Activated B cell treated with CpG ODN at 0.5 μM for 24 hours (primary cell): Measurements from ENCODE around the gene CD4. TPM values are rescaled to one million over a fixed set of nuclear protein-coding genes. Genes with fewer than 3 reads are reported as not detected.

Source experiments
- ATAC-seq: fragments of 200-7000 bp; cut with Tn5 transposase; one replicate; pipeline ENCODE4 v1.10.0; 2021; ENCODE audit warnings: low read depth, mild to moderate bottlenecking, moderate library complexity
- CTCF ChIA-PET: fragments of 350-600 bp; sonication (Branson Sonifier 250); formaldehyde crosslinking; loops from one replicate; lab custom pipeline; 2021; ENCODE audit warnings: antibody characterized with exemption; lab: Charles Lee
- POLR2A ChIA-PET: fragments of 350-600 bp; sonication (Branson Sonifier 250); formaldehyde crosslinking; loops from one replicate; lab custom pipeline; 2021; ENCODE audit warnings: antibody characterized with exemption; lab: Charles Lee
- DNase-seq: peaks from one replicate; pipeline ENCODE4 v3.0.0; 2022
- H3K27ac Mint-ChIP-seq: one replicate; pipeline ENCODE4 v1.8.0; 2020; ENCODE audit warnings: mixed read lengths
- H3K27me3 Mint-ChIP-seq: one replicate; pipeline ENCODE4 v1.8.0; 2021; ENCODE audit warnings: mixed read lengths
- H3K36me3 Mint-ChIP-seq: one replicate; pipeline ENCODE4 v1.8.0; 2021; ENCODE audit warnings: low read depth, mixed read lengths
- H3K4me1 Mint-ChIP-seq: one replicate; pipeline ENCODE4 v1.8.0; 2021; ENCODE audit warnings: mixed read lengths
- H3K4me3 Mint-ChIP-seq: one replicate; pipeline ENCODE4 v1.8.0; 2020; ENCODE audit warnings: mild to moderate bottlenecking, mixed read lengths
- H3K9me3 Mint-ChIP-seq: one replicate; pipeline ENCODE4 v1.8.0; 2020; ENCODE audit warnings: mixed read lengths
- CTCF ChIP-seq: fragments of 200-600 bp; IDR thresholded peaks from one replicate; pipeline ENCODE4 v1.8.0; 2022; ENCODE audit warnings: antibody characterized with exemption, mild to moderate bottlenecking
- intact Hi-C: fragments of 100-400 bp; cut with micrococcal nuclease; formaldehyde crosslinking; loops from one replicate; pipeline ENCODE4 v1.15.1; 2024
- total RNA-seq: library from RNA; stranded (reverse); gene quantifications from 2 replicates; pipeline ENCODE4 v1.2.3, GENCODE V29; 2022

The CD4 gene
- total RNA-seq, 1 donor from 2014 or later = 0.22 TPM

DNA sequence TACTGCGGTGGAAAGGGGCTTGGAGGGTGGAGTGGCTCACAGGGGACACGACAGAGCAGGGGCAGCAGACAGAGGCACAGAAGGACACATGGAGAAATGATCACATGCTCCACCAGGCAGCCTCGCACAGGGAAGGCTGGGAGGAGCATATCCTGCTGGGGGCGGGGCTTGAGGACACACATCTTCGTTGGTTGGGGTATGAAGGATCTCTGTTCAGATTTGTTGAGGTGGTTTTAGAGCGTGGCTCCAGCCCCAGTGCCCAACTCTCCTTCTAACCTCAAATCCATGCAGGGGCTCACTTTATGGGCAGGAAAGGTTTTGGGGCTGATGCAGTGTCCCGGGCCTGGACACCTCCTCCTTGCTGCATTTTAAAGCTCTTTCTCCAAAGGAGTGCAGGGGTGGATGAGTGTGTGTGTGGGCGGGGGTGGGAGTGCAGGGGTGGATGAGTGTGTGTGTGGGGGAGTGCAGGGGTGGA, 38.1 kb downstream of the CD4 start:
- no peak for TF ChIP-seq CTCF
- DNase-seq = no peak
- H3K9me3 Mint-ChIP-seq = no peaks in the 10 kb centered on the region
- no peaks in the 10 kb centered on the region for H3K36me3 Mint-ChIP-seq
- ATAC-seq = no peak
- H3K4me3 Mint-ChIP-seq = peak overlapping the region; percentile 59
- H3K4me1 Mint-ChIP-seq = peaks cover 16% of the 10 kb centered on the region
- ChIA-PET CTCF (interaction anchor here (1.5 kb wide), 1 partner anchor 74 kb away, joined by 5 read pairs; the partner anchor contains the start of gene MLF2), POLR2A (interaction anchor here (1.1 kb wide), 1 partner anchor 40 kb away, joined by 3 read pairs; the partner anchor contains the start of gene TPI1)
- H3K27me3 Mint-ChIP-seq = peaks cover 68% of the 10 kb centered on the region
- intact Hi-C loops = loop anchor here (5.0 kb wide), 1 partner anchor 140 kb away; the partner anchor contains the start of gene ZNF384
- H3K27ac Mint-ChIP-seq = no peak overlapping the region

GRCh38 chr12:6827982-6828780, 38.9 kb downstream of the CD4 start, which contains the start of gene P3H3:
Gene P3H3 (plus strand): TSS chr12:6828407. CDS start chr12:6828441, 34 bp downstream.
- POLR2A ChIA-PET = interaction anchor here (1.1 to 1.7 kb wide), 2 partner anchors 39 to 75 kb away, joined by 3 to 6 read pairs; partner anchors contain the start of genes MLF2 and TPI1
- Mint-ChIP-seq H3K9me3 (no peaks in the 10 kb centered on the region), H3K4me3 (peak within 1 kb of the TSS; percentile 86), H3K27me3 (peaks cover 62% of the 10 kb centered on the region), H3K36me3 (no peaks in the 10 kb centered on the region), H3K27ac (no peak within 1 kb of the TSS), H3K4me1 (peaks cover 16% of the 10 kb centered on the region)
- peak; percentile 29 for ATAC-seq
- no peak for TF ChIP-seq CTCF
- no peak for DNase-seq
- CTCF ChIA-PET = interaction anchor here (1.5 kb wide), 1 partner anchor 75 kb away, joined by 5 read pairs; the partner anchor contains the start of gene MLF2
- intact Hi-C loops = loop anchor here (2.0 to 5.0 kb wide), 2 partner anchors 23 to 141 kb away; partner anchors contain the start of genes CDCA3 and ZNF384

- H3K4me1 Mint-ChIP-seq = peaks cover 16% of the 10 kb centered on the region
- no peaks in the 10 kb centered on the region for H3K9me3 Mint-ChIP-seq
- ChIA-PET CTCF (no interaction called here), POLR2A (interaction anchor here (0.8 to 1.7 kb wide), 4 partner anchors 23 to 77 kb away, joined by 3 to 7 read pairs (median 4); partner anchors contain the start of genes CDCA3, MLF2, TPI1 and USP5)
- no peak for TF ChIP-seq CTCF
- intact Hi-C loops = loop anchor here (2.0 to 5.0 kb wide), 2 partner anchors 22 to 142 kb away; partner anchors contain the start of genes CDCA3 and ZNF384
- peak overlapping the region; percentile 86 for H3K4me3 Mint-ChIP-seq
- H3K27ac Mint-ChIP-seq = no peak overlapping the region
- H3K36me3 Mint-ChIP-seq = no peaks in the 10 kb centered on the region
- peaks cover 58% of the 10 kb centered on the region for H3K27me3 Mint-ChIP-seq
- DNase-seq (peak; percentile 43), ATAC-seq (peak; percentile 53)
These were observed 39.6 kb downstream of the CD4 start for GRCh38 chr12:6828781-6829535.

GRCh38 chr12:6829536-6830220, 40.4 kb downstream of the CD4 start:
- intact Hi-C loops = loop anchor here (2.0 to 5.0 kb wide), 2 partner anchors 21 to 142 kb away; partner anchors contain the start of genes CDCA3 and ZNF384
- no peak for DNase-seq
- Mint-ChIP-seq H3K9me3 (no peaks in the 10 kb centered on the region), H3K4me3 (peak overlapping the region; percentile 86), H3K27ac (no peak overlapping the region), H3K36me3 (no peaks in the 10 kb centered on the region), H3K4me1 (peaks cover 16% of the 10 kb centered on the region), H3K27me3 (peaks cover 54% of the 10 kb centered on the region)
- ChIA-PET POLR2A (interaction anchor here (0.8 to 1.7 kb wide), 4 partner anchors 22 to 78 kb away, joined by 3 to 7 read pairs (median 4); partner anchors contain the start of genes CDCA3, MLF2 and USP5), CTCF (interaction anchor here (1.5 kb wide), 1 partner anchor 63 kb away, joined by 3 read pairs; no protein-coding TSS in a partner anchor)
- no peak for TF ChIP-seq CTCF
- no peak for ATAC-seq
